Loucy (cell line): ENCODE measurements around the gene SLCO4C1.

Experiments
- H2AFZ ChIP-seq: fragments of 200-600 bp; sonication (generic); 2 replicates; pipeline ENCODE4 v1.6.0; 2016; ENCODE audit warnings: antibody characterized with exemption, mild to moderate bottlenecking, low read length, moderate library complexity
- H3F3A ChIP-seq: fragments of 200-600 bp; 2 replicates; pipeline ENCODE4 v1.6.0; 2016; ENCODE audit warnings: antibody characterized with exemption, low read depth, mild to moderate bottlenecking
- H3K27me3 ChIP-seq: fragments of 200-600 bp; sonication (generic); 2 replicates; pipeline ENCODE4 v1.6.1; 2014; ENCODE audit warnings: low read length, mild to moderate bottlenecking; ENCODE audit not compliant: insufficient read depth, poor library complexity, severe bottlenecking
- H3K36me3 ChIP-seq: fragments of 200-600 bp; sonication (generic); 2 replicates; pipeline ENCODE4 v1.6.1; 2016; ENCODE audit warnings: low read length; ENCODE audit not compliant: insufficient read depth
- H3K4me1 ChIP-seq: fragments of 200-600 bp; sonication (generic); 2 replicates; pipeline ENCODE4 v1.5.1; 2014; ENCODE audit warnings: low read length, mild to moderate bottlenecking; ENCODE audit not compliant: insufficient read depth, poor library complexity, severe bottlenecking
- H3K4me2 ChIP-seq: fragments of 200-600 bp; sonication (generic); 2 replicates; pipeline ENCODE4 v1.6.0; 2014; ENCODE audit warnings: antibody characterized with exemption, low read length, low read depth, mild to moderate bottlenecking; ENCODE audit not compliant: poor library complexity, severe bottlenecking
- H3K4me3 ChIP-seq: fragments of 200-600 bp; sonication (generic); 2 replicates; pipeline ENCODE4 v1.5.1; 2014; ENCODE audit warnings: low read length, mild to moderate bottlenecking, mixed read lengths; ENCODE audit not compliant: poor library complexity, severe bottlenecking
- H3K79me2 ChIP-seq: fragments of 200-600 bp; sonication (generic); 2 replicates; pipeline ENCODE4 v1.6.1; 2014; ENCODE audit warnings: low read length; ENCODE audit not compliant: insufficient read depth
- H3K9ac ChIP-seq: fragments of 200-600 bp; sonication (generic); 2 replicates; pipeline ENCODE4 v1.6.0; 2014; ENCODE audit warnings: mild to moderate bottlenecking, low read depth, low read length, moderate library complexity; ENCODE audit not compliant: poor library complexity, severe bottlenecking
- H3K9me2 ChIP-seq: fragments of 200-600 bp; sonication (generic); replicated peaks from 2 replicates; pipeline ENCODE4 v1.6.1; 2016; ENCODE audit warnings: low read depth, low read length, mixed read lengths
- H3K9me3 ChIP-seq: fragments of 200-600 bp; sonication (generic); 2 replicates; pipeline ENCODE4 v1.6.1; 2014; ENCODE audit warnings: mild to moderate bottlenecking, antibody characterized with exemption, low read length, low read depth; ENCODE audit not compliant: insufficient read depth
- H4K20me1 ChIP-seq: fragments of 200-600 bp; sonication (generic); 2 replicates; pipeline ENCODE4 v1.6.0; 2014; ENCODE audit warnings: antibody characterized with exemption, low read length, mild to moderate bottlenecking; ENCODE audit not compliant: insufficient read depth, poor library complexity, severe bottlenecking
- CTCF ChIP-seq: fragments of 200-600 bp; sonication (generic); conservative IDR thresholded peaks from 2 replicates; pipeline ENCODE4 v1.5.1; 2014; ENCODE audit warnings: mild to moderate bottlenecking, antibody characterized with exemption, low read length
- EZH2phosphoT487 ChIP-seq: fragments of 200-600 bp; IDR thresholded peaks from 2 replicates; pipeline ENCODE4 v1.6.1; 2018; ENCODE audit warnings: antibody characterized with exemption, mild to moderate bottlenecking, moderate library complexity, borderline replicate concordance

Gene SLCO4C1

GRCh38 chr5:102309586-102309985 lies 13.5 kb upstream of the SLCO4C1 start:
- Histone ChIP-seq H3K4me3 (no peak overlapping the region), H3K27me3 (no peaks in the 10 kb centered on the region), H3K9me2 (no peaks in the 10 kb centered on the region), H4K20me1 (no peaks in the 10 kb centered on the region), H3F3A (no peaks in the 10 kb centered on the region), H3K4me2 (no peak overlapping the region), H3K9me3 (no peaks in the 10 kb centered on the region), H2AFZ (no peak overlapping the region), H3K36me3 (no peaks in the 10 kb centered on the region), H3K9ac (no peak overlapping the region), H3K79me2 (no peaks in the 10 kb centered on the region), H3K4me1 (peaks cover 9% of the 10 kb centered on the region)
- TF ChIP-seq EZH2phosphoT487, result no peak
- TF ChIP-seq CTCF, result no peak

GRCh38 chr5:102307232-102307631 lies 11.1 kb upstream of the SLCO4C1 start:
- Histone ChIP-seq H3K79me2 (no peaks in the 10 kb centered on the region), H3K4me2 (no peak overlapping the region), H3K27me3 (no peaks in the 10 kb centered on the region), H2AFZ (no peak overlapping the region), H3K9ac (no peak overlapping the region), H4K20me1 (no peaks in the 10 kb centered on the region), H3K4me3 (no peak overlapping the region), H3K9me2 (no peaks in the 10 kb centered on the region), H3K9me3 (no peaks in the 10 kb centered on the region), H3F3A (no peaks in the 10 kb centered on the region), H3K36me3 (no peaks in the 10 kb centered on the region), H3K4me1 (peaks cover 4% of the 10 kb centered on the region)
- no peak for TF ChIP-seq CTCF
- no peak for TF ChIP-seq EZH2phosphoT487

DNA sequence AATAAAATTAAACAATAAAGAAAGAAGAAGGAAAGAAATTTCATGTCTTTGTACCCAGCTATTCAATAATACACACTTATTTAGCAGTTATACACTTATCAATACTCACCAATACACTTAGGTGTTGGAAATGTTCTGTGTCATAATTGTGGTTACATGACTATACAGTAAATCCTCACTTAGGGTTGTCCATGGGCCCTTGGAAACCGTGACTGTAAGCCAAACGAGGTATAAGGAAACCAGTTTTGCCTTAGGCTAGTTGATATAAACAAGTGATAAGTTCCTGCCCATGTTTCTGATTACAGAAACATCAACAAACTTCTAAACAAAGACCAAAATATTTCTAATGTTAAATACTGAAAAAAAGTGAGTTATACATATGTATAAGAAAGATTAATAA lies 10.0 kb upstream of the SLCO4C1 start:
- Histone ChIP-seq H3K4me2 (no peak overlapping the region), H3K36me3 (no peaks in the 10 kb centered on the region), H3K9ac (no peak overlapping the region), H3K27me3 (no peaks in the 10 kb centered on the region), H3K4me1 (no peaks in the 10 kb centered on the region), H3K4me3 (no peak overlapping the region), H2AFZ (no peak overlapping the region), H3K9me3 (no peaks in the 10 kb centered on the region), H3F3A (no peaks in the 10 kb centered on the region), H3K79me2 (no peaks in the 10 kb centered on the region), H4K20me1 (no peaks in the 10 kb centered on the region), H3K9me2 (no peaks in the 10 kb centered on the region)
- TF ChIP-seq EZH2phosphoT487, result no peak
- no peak for TF ChIP-seq CTCF
